Smooth muscle cell (in vitro differentiated cells): ENCODE results near the gene RAB6B. TPM values are rescaled to one million over a fixed set of nuclear protein-coding genes. Genes with fewer than 3 reads are reported as not detected.

Experiments used
- DNase-seq: peaks from one replicate; lab custom pipeline; 2025; ENCODE audit not compliant: unreplicated experiment; lab: John Stamatoyannopoulos, UW
- H2AFZ ChIP-seq: fragments of 200-600 bp; sonication (generic); 2 replicates; pipeline ENCODE4 v1.6.0; 2016; ENCODE audit warnings: antibody characterized with exemption, low read depth, mild to moderate bottlenecking
- H3F3A ChIP-seq: fragments of 200-600 bp; sonication (generic); 2 replicates; pipeline ENCODE4 v1.6.0; 2017; ENCODE audit warnings: antibody characterized with exemption, low read depth
- H3K27ac ChIP-seq: fragments of 200-600 bp; sonication (generic); 2 replicates; pipeline ENCODE4 v1.5.1; 2016; ENCODE audit warnings: low read depth, mild to moderate bottlenecking
- H3K27me3 ChIP-seq: fragments of 200-600 bp; sonication (generic); 2 replicates; pipeline ENCODE4 v1.6.1; 2016; ENCODE audit warnings: low read depth, mild to moderate bottlenecking
- H3K36me3 ChIP-seq: fragments of 200-600 bp; sonication (generic); 2 replicates; pipeline ENCODE4 v1.5.1; 2016; ENCODE audit warnings: low read depth
- H3K4me1 ChIP-seq: fragments of 200-600 bp; sonication (generic); 2 replicates; pipeline ENCODE4 v1.5.1; 2016; ENCODE audit warnings: low read depth
- H3K4me2 ChIP-seq: fragments of 200-600 bp; sonication (generic); 2 replicates; pipeline ENCODE4 v1.6.0; 2016; ENCODE audit warnings: mild to moderate bottlenecking
- H3K4me3 ChIP-seq: fragments of 200-600 bp; sonication (generic); 2 replicates; pipeline ENCODE4 v1.5.1; 2016; ENCODE audit warnings: mild to moderate bottlenecking
- H3K79me2 ChIP-seq: fragments of 200-600 bp; sonication (generic); 2 replicates; pipeline ENCODE4 v1.6.0; 2016; ENCODE audit warnings: low read depth, mild to moderate bottlenecking
- H3K9ac ChIP-seq: fragments of 200-600 bp; sonication (generic); 2 replicates; pipeline ENCODE4 v1.6.0; 2016; ENCODE audit warnings: low read depth
- H3K9me3 ChIP-seq: fragments of 200-600 bp; sonication (generic); replicated peaks from 2 replicates; pipeline ENCODE4 v1.5.1; 2016; ENCODE audit warnings: low read depth
- H4K20me1 ChIP-seq: fragments of 200-600 bp; sonication (generic); 2 replicates; pipeline ENCODE4 v1.6.0; 2016; ENCODE audit warnings: low read depth
- CTCF ChIP-seq: fragments of 200-600 bp; sonication (generic); IDR thresholded peaks from 2 replicates; pipeline ENCODE4 v1.5.1; 2017; ENCODE audit warnings: borderline replicate concordance, mild to moderate bottlenecking, antibody characterized with exemption; ENCODE audit not compliant: insufficient read depth, poor library complexity, severe bottlenecking
- WGBS: methylation state at CpG from one replicate; pipeline ENCODE4 v1.1.7; 2016; ENCODE audit warnings: low lambda C conversion rate; 5-methylcytosine and 5-hydroxymethylcytosine counted together
- polyA plus RNA-seq: library from polyadenylated mRNA; unstranded; fragments of >200 nt; fragmentation: Nextera tagmentation; extraction: Ambion mirVana; gene quantifications from 2 replicates; pipeline ENCODE4 v1.2.1, GENCODE V29; 2016
- total RNA-seq: library from RNA; depleted of rRNA; stranded (reverse); fragments of >200 nt; gene quantifications from 2 replicates; pipeline ENCODE4 v1.2.3, GENCODE V29; 2014

Gene RAB6B
- total and polyA plus RNA-seq, 2 experiments from 2014 or later: 1.2 to 2.0 TPM

- Histone ChIP-seq H3K27ac (no peak overlapping the region), H3K9me3 (no peaks in the 10 kb centered on the region), H3K79me2 (no peaks in the 10 kb centered on the region), H3K9ac (no peak overlapping the region), H3K4me3 (no peak overlapping the region), H2AFZ (no peak overlapping the region), H3K27me3 (no peaks in the 10 kb centered on the region), H3K36me3 (no peaks in the 10 kb centered on the region), H3K4me1 (no peaks in the 10 kb centered on the region), H3K4me2 (no peak overlapping the region), H3F3A (no peaks in the 10 kb centered on the region), H4K20me1 (no peaks in the 10 kb centered on the region)
- TF ChIP-seq CTCF: no peak
- WGBS: 86% methylated on average over 12 of the region's 12 CpGs
- no peak for DNase-seq
These were observed 66.9 kb downstream of the RAB6B start for GRCh38 chr3:133828576-133829309.

GRCh38 chr3:133827684-133828083 lies 68.0 kb downstream of the RAB6B start:
- no peaks in the 10 kb centered on the region for H3K36me3 ChIP-seq
- H2AFZ ChIP-seq: no peak overlapping the region
- no peak overlapping the region for H3K4me2 ChIP-seq
- H3K79me2 ChIP-seq: no peaks in the 10 kb centered on the region
- no peaks in the 10 kb centered on the region for H3K4me1 ChIP-seq
- no peak for TF ChIP-seq CTCF
- H3K27me3 ChIP-seq: no peaks in the 10 kb centered on the region
- peaks cover 3% of the 10 kb centered on the region for H4K20me1 ChIP-seq
- 95% methylated on average over 4 of the region's 4 CpGs for WGBS
- no peak overlapping the region for H3K4me3 ChIP-seq
- no peaks in the 10 kb centered on the region for H3F3A ChIP-seq
- H3K27ac ChIP-seq: no peak overlapping the region
- H3K9ac ChIP-seq: no peak overlapping the region
- H3K9me3 ChIP-seq: no peaks in the 10 kb centered on the region
- DNase-seq: no peak

GRCh38 chr3:133827136-133827535 lies 68.5 kb downstream of the RAB6B start:
- no peaks in the 10 kb centered on the region for H3K36me3 ChIP-seq
- no peak overlapping the region for H3K27ac ChIP-seq
- H3K4me2 ChIP-seq: no peak overlapping the region
- H4K20me1 ChIP-seq: peaks cover 9% of the 10 kb centered on the region
- no peak for DNase-seq
- TF ChIP-seq CTCF: no peak
- H3K9me3 ChIP-seq: no peaks in the 10 kb centered on the region
- H3K9ac ChIP-seq: no peak overlapping the region
- H2AFZ ChIP-seq: no peak overlapping the region
- WGBS: 80% methylated on average over 1 of the region's 1 CpG
- H3K27me3 ChIP-seq: no peaks in the 10 kb centered on the region
- no peaks in the 10 kb centered on the region for H3K79me2 ChIP-seq
- no peak overlapping the region for H3K4me3 ChIP-seq
- no peaks in the 10 kb centered on the region for H3F3A ChIP-seq
- H3K4me1 ChIP-seq: no peaks in the 10 kb centered on the region
